AG04450 (cell line): ENCODE data around the gene SUSD3. TPM values are rescaled to one million over a fixed set of nuclear protein-coding genes. Genes with fewer than 3 reads are reported as not detected.
A peak's percentile ranks its signal among the peaks of the same experiment; 100 is the strongest.
"Not testable (repeated sequence)": the region's sequence is repeated elsewhere in the genome, so short reads cannot be mapped to it uniquely, and the experiment has no call there.

Source experiments
- CTCF ChIA-PET: fragments of 300-600, 350-600 bp; formaldehyde crosslinking; extraction: SDS; loops from one replicate; lab custom pipeline; 2022; ENCODE audit warnings: antibody characterized with exemption, inconsistent platforms; lab: Charles Lee
- POLR2A ChIA-PET: fragments of 350-600 bp; formaldehyde crosslinking; extraction: SDS; loops from one replicate; lab custom pipeline; 2021; ENCODE audit warnings: antibody characterized with exemption, inconsistent platforms; lab: Yijun Ruan, JAX
- DNase-seq: peaks from one replicate; pipeline ENCODE4 v3.0.0-alpha.2; 2011; ENCODE audit warnings: low read depth, low spot score
- H3K27ac ChIP-seq: one replicate; pipeline ENCODE4 v1.5.1; 2012; ENCODE audit warnings: low read depth, low read length, control low read depth
- H3K27me3 ChIP-seq: one replicate; pipeline ENCODE4 v1.6.0; 2012; ENCODE audit warnings: low read length; ENCODE audit not compliant: control insufficient read depth, insufficient read depth
- H3K4me3 ChIP-seq: 2 replicates; pipeline ENCODE4 v1.5.1; 2011; ENCODE audit warnings: mild to moderate bottlenecking, low read depth, low read length, control low read depth
- H3K9me3 ChIP-seq: 2 replicates; pipeline ENCODE4 v1.5.1; 2012; ENCODE audit warnings: low read length; ENCODE audit not compliant: control insufficient read depth, insufficient read depth
- polyA plus RNA-seq: library from polyadenylated mRNA; depleted of rRNA; stranded (reverse); fragments of >200 nt; gene quantifications from 2 replicates; pipeline ENCODE4 v1.2.3, GENCODE V29; 2011
- TF ChIP-seq, protein P1 (sequence below): IDR thresholded peaks from 2 replicates; pipeline ENCODE4 v1.5.1; 2011; ENCODE audit warnings: low read depth, low read length, control low read depth, inconsistent platforms

The SUSD3 gene
- polyA plus RNA-seq, 1 experiment: 1.4 TPM

DNA sequence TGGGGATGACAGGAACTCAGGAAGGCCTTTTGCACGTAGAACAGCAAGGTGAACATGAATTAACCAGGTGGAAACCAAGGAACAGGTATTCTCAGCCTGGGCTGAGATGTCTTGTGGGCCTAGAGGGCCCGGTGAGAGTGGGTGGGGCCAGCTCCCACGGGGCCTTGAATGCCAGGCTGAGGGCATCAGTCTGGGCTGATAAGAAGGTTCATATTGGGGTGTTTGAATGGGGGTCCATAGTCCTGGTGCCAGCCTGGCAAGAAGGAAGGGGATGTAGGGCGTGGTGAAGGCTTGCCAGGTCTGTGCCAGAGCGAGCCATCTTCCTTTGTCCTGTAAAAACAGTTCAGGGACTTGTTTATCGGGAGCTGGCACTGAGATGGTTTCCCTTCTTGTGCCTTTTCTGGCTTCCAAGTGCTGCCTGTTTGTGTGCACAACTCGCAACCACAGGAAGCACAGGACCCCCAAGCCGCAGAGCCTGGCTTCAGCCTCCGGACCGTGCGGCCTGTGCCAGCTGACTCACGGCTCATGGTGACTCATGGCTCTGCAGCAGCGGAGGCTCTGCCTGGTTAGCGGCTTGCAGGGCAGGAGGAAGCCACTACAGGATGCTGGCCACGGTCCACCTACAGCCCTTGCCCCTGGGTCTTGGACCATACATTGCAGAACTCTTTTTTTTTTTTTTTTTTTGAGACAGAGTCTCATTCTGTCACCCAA lies 39.9 kb downstream of the SUSD3 start:
- peak overlapping the region; percentile 94 for H3K27ac ChIP-seq
- POLR2A ChIA-PET: interaction anchor here (0.6 to 1.2 kb wide), 3 partner anchors 18 to 384 kb away, joined by 3 to 7 read pairs (median 6); no protein-coding TSS in a partner anchor
- H3K4me3 ChIP-seq: peak overlapping the region; percentile 83
- H3K9me3 ChIP-seq: peaks cover 6% of the 10 kb centered on the region; the same call in 1 of the 2 replicates
- peak; percentile 91 for DNase-seq
- no peaks in the 10 kb centered on the region for H3K27me3 ChIP-seq
- CTCF ChIA-PET: interaction anchor here (0.6 to 2.8 kb wide), 2 partner anchors 11 to 338 kb away, joined by 3 to 21 read pairs; no protein-coding TSS in a partner anchor
- TF ChIP-seq, protein P1, sequence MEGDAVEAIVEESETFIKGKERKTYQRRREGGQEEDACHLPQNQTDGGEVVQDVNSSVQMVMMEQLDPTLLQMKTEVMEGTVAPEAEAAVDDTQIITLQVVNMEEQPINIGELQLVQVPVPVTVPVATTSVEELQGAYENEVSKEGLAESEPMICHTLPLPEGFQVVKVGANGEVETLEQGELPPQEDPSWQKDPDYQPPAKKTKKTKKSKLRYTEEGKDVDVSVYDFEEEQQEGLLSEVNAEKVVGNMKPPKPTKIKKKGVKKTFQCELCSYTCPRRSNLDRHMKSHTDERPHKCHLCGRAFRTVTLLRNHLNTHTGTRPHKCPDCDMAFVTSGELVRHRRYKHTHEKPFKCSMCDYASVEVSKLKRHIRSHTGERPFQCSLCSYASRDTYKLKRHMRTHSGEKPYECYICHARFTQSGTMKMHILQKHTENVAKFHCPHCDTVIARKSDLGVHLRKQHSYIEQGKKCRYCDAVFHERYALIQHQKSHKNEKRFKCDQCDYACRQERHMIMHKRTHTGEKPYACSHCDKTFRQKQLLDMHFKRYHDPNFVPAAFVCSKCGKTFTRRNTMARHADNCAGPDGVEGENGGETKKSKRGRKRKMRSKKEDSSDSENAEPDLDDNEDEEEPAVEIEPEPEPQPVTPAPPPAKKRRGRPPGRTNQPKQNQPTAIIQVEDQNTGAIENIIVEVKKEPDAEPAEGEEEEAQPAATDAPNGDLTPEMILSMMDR: no peak

DNA sequence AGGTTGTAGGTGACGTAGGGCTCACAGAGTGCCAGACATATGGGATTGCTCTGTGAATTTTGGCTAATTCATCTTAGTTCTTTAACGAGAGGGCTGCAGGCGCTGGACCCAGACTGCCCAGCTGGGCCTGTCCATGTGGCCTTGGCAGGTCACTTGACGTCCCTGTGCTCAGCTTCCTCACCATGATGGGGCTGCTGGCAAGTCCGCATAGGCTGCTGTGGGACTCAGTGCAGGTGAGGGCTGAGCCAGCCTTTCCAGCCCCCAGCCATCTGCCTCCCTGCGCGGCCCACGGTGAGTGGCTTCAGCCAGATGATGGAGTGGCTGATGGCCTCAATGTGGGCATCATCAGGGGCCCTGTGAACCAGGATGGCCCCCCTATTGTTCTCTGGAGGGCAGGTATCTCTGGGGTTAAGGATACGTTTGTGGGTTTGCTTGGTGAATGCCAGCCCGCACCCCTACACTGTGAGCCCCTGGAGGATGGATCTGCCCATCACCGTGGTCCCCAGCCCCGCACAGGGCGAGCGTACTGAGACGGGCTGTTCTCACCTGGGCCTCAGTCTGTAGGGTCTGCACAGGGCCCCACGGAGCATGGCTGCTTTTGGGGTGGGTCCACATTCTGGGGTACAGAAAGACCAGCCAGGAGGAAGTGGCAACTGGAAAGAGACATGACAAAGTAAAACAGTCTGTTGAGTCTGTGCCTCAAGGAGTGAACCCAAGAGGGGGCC lies 41.2 kb downstream of the SUSD3 start:
- no peak for DNase-seq
- H3K9me3 ChIP-seq: peaks cover 6% of the 10 kb centered on the region; the same call in 1 of the 2 replicates
- ChIA-PET CTCF (interaction anchor here (2.8 kb wide), 1 partner anchor 10 kb away, joined by 21 read pairs; no protein-coding TSS in a partner anchor), POLR2A (no interaction called here)
- TF ChIP-seq, protein P1: no peak
- H3K4me3 ChIP-seq: no peak overlapping the region
- H3K27ac ChIP-seq: no peak overlapping the region
- no peaks in the 10 kb centered on the region for H3K27me3 ChIP-seq

DNA sequence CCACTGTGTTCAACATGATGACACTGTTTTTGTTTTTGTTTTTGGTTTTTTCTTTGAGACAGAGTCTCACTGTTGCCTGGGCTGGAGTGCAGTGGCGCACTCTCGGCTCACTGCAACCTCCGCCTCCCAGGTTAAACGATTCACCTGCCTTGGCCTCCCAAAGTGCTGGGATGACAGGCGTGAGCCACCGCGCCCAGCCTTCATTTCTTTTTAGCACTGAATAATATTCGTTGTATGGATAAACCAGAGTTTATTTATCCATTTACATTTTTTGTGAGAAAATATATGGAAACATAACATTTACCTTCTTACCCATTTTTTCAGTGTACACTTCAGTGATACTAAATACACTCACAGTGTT lies 41.8 kb downstream of the SUSD3 start:
- no peak overlapping the region for H3K27ac ChIP-seq
- TF ChIP-seq, protein P1: no peak

DNA sequence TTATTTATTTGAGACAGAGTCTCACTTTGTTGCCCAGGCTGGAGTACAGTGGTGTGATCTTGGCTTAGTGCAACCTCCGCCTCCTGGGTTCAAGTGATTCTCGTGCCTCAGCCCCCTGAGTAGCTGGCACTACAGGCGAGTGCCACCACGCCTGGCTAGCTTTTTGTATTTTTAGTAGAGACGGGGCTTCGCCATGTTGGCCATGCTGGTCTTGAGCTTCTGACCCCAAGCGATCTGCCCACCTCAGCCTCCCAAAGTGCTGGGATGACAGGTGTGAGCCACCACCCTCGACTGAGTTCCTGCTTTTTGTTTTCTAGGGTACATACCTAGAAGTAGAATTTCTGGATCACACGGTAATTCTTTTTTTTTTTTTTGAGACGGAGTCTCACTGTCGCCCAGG lies 42.6 kb downstream of the SUSD3 start:
- DNase-seq, H3K4me3 ChIP-seq, H3K27ac ChIP-seq, H3K9me3 ChIP-seq, H3K27me3 ChIP-seq, CTCF ChIA-PET: not testable (repeated sequence)
- POLR2A ChIA-PET: interaction anchor here (0.7 kb wide), 1 partner anchor 19 kb away, joined by 3 read pairs; no protein-coding TSS in a partner anchor

More for the DNA sequence above, 41.8 kb downstream of the SUSD3 start:
- DNase-seq: no peak
- peaks cover 4% of the 10 kb centered on the region; the same call in 1 of the 2 replicates for H3K9me3 ChIP-seq
- POLR2A ChIA-PET: no interaction called here
- H3K27me3 ChIP-seq: no peaks in the 10 kb centered on the region
- CTCF ChIA-PET: no interaction called here
- H3K4me3 ChIP-seq: no peak overlapping the region

DNA sequence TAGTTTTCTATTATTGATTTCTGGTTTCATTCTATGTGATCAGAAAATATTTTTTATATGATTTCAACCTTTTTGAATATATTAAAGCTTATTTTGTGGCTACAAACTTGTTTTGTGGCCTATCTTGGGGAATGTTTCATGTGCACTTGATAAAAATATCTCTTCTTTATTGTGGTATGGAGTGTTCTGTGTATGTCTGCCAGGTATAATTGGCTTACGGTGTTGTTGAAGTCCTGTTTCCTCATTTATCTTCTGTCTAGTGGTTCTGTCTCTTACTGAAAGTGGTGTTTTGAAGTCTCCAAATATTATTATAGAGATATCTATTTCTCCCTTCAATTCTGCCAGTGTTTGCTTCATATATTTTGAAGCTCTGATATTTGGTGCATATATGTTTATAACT lies 47.1 kb downstream of the SUSD3 start:
- TF ChIP-seq, protein P1: no peak
- Histone ChIP-seq H3K27me3 (no peaks in the 10 kb centered on the region), H3K27ac (no peak overlapping the region), H3K4me3 (no peak overlapping the region), H3K9me3 (peaks cover 4% of the 10 kb centered on the region; the same call in 1 of the 2 replicates)
- CTCF ChIA-PET: interaction anchor here (0.7 to 2.4 kb wide), 4 partner anchors 102 to 461 kb away, joined by 3 to 12 read pairs (median 4); no protein-coding TSS in a partner anchor
- POLR2A ChIA-PET: interaction anchor here (0.7 kb wide), 1 partner anchor 262 kb away, joined by 3 read pairs; no protein-coding TSS in a partner anchor
- no peak for DNase-seq
